Motor neuron (in vitro differentiated cells): ENCODE data around the gene SV2B. TPM values are rescaled to one million over a fixed set of nuclear protein-coding genes. Genes with fewer than 3 reads are reported as not detected.

Experiments
- ATAC-seq, 8 experiments: fragments of 200-7000 bp; cut with Tn5 transposase; replicated peaks in 6 of 8; 2 replicates each; pipeline ENCODE4 v1.8.0; 2021; ENCODE audit warnings: mild to moderate bottlenecking in 8 of 8, moderate library complexity in 8 of 8
- H3K27ac ChIP-seq, 2 donors: fragments of 250-450 bp; sonication (Bioruptor Pico); 2 replicates each; pipeline ENCODE4 v1.9.0; 2021; ENCODE audit warnings: antibody characterized with exemption in 2 of 2, mild to moderate bottlenecking in 2 of 2, moderate library complexity in 1 of 2
- H3K4me1 ChIP-seq, 2 donors: fragments of 250-450 bp; sonication (Bioruptor Pico); replicated peaks in 1 of 2; 2 replicates each; pipeline ENCODE4 v1.6.1; 2021; ENCODE audit warnings: antibody characterized with exemption in 2 of 2, mild to moderate bottlenecking in 2 of 2, moderate library complexity in 1 of 2
- H3K4me3 ChIP-seq, 5 donors: fragments of 250-450 bp; sonication (Bioruptor Pico); 2 replicates each; pipeline ENCODE4 v1.9.0; 2021; ENCODE audit warnings: antibody characterized with exemption in 5 of 5, mild to moderate bottlenecking in 5 of 5, moderate library complexity in 4 of 5
- WGBS, 10 experiments: fragments of 450-650 bp; shearing (Covaris generic); methylation state at CpG; one replicate each; pipeline ENCODE4 v1.0.0; 2022; 5-methylcytosine and 5-hydroxymethylcytosine counted together
- in situ Hi-C, 9 experiments: fragments of 400-800 bp; cut with MboI; loops; one replicate each; pipeline ENCODE4 v1.15.0; 2021; ENCODE audit warnings: low sequenced_read_pairs in 9 of 9, low pct_unique_long_range_greater_than_20kb in 2 of 9; ENCODE audit not compliant: unreplicated experiment in 9 of 9
- total RNA-seq, 8 experiments: library from RNA; unstranded; fragments of 300-600 nt; gene quantifications; 2 replicates each; pipeline versions ENCODE4 v1.2.3 to v1.2.4, GENCODE V29; 2022

The SV2B gene, protein sequence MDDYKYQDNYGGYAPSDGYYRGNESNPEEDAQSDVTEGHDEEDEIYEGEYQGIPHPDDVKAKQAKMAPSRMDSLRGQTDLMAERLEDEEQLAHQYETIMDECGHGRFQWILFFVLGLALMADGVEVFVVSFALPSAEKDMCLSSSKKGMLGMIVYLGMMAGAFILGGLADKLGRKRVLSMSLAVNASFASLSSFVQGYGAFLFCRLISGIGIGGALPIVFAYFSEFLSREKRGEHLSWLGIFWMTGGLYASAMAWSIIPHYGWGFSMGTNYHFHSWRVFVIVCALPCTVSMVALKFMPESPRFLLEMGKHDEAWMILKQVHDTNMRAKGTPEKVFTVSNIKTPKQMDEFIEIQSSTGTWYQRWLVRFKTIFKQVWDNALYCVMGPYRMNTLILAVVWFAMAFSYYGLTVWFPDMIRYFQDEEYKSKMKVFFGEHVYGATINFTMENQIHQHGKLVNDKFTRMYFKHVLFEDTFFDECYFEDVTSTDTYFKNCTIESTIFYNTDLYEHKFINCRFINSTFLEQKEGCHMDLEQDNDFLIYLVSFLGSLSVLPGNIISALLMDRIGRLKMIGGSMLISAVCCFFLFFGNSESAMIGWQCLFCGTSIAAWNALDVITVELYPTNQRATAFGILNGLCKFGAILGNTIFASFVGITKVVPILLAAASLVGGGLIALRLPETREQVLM
- 100 to 1,000 TPM in 1 of 8 experiments, 10 to 100 TPM in 1, 1 to 10 TPM in 5, under 1 TPM in 1; 0.63 to 117 (median 6.6) TPM for total RNA-seq

- Histone ChIP-seq H3K4me3 (peak within 1 kb of the TSS; percentile 36 to 54 (median 38)), H3K27ac (no peak within 1 kb of the TSS), H3K4me1 (peaks cover 5 to 6% of the 10 kb centered on the region in 2 donors)
- 0 to 10% (median 0%) methylated on average over 2 to 17 of the region's 64 CpGs; no CpG with 5 or more reads in 3 of the 10 experiments for WGBS, 10 experiments
- peak; percentile 21 to 82 (median 80) for ATAC-seq
- in situ Hi-C loops, result no loop called here
These were observed at the start of gene SV2B for GRCh38 chr15:91099995-91100813. Gene SV2B, plus strand, starts transcription at chr15:91100257. Its CDS starts 126,007 bp downstream, at chr15:91226264.

DNA sequence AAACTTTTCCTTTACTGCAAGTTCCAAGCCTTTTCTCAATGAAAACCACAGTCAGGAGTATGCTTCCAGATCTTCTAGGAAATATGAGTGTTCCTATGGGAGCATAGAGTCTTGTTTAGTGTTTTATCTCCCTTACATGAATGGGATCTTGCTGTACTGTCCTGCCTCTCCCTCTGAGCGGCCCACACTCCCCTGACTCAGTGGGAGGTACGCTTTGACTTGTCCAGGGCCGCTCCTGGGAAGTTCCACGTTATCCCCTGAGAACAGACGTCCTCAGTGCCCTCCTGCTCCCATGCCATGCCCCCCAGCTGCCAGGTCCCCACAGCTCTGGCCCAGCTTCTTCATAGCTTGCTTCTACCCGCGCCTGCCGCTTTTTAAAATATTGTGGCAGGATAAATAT is 48.8 kb upstream of the SV2B start:
- WGBS, 10 experiments, result 0 to 92% (median 73%) methylated on average over 1 to 5 of the region's 8 CpGs; no CpG with 5 or more reads in 2 of the 10 experiments
- Histone ChIP-seq H3K27ac (no peak overlapping the region), H3K4me3 (no peak overlapping the region), H3K4me1 (no peaks in the 10 kb centered on the region)
- in situ Hi-C loops, result loop anchor here in 8 of 9 experiments (10.0 to 25.0 kb wide), 5 partner anchors 174 to 224 kb away; no protein-coding TSS in a partner anchor
- no peak for ATAC-seq

- Histone ChIP-seq H3K4me3 (no peak overlapping the region), H3K4me1 (no peaks in the 10 kb centered on the region), H3K27ac (no peak overlapping the region)
- WGBS, 10 experiments, result 0 to 51% (median 25%) methylated on average over 1 to 2 of the region's 2 CpGs; no CpG with 5 or more reads in 3 of the 10 experiments
- no peak for ATAC-seq
- in situ Hi-C loops, result loop anchor here (5.0 to 25.0 kb wide), 6 partner anchors 167 to 220 kb away; no protein-coding TSS in a partner anchor
These were observed 45.2 kb upstream of the SV2B start for GRCh38 chr15:91054816-91055215.

GRCh38 chr15:91055548-91056331 is 44.3 kb upstream of the SV2B start:
- in situ Hi-C loops, result loop anchor here (5.0 to 25.0 kb wide), 6 partner anchors 167 to 219 kb away; no protein-coding TSS in a partner anchor
- no peak overlapping the region for H3K4me3 ChIP-seq
- 0 to 100% (median 28%) methylated on average over 1 to 7 of the region's 11 CpGs for WGBS, 10 experiments
- peak; percentile 75 to 98 (median 91) for ATAC-seq
- no peaks in the 10 kb centered on the region for H3K4me1 ChIP-seq
- H3K27ac ChIP-seq, result no peak overlapping the region

DNA sequence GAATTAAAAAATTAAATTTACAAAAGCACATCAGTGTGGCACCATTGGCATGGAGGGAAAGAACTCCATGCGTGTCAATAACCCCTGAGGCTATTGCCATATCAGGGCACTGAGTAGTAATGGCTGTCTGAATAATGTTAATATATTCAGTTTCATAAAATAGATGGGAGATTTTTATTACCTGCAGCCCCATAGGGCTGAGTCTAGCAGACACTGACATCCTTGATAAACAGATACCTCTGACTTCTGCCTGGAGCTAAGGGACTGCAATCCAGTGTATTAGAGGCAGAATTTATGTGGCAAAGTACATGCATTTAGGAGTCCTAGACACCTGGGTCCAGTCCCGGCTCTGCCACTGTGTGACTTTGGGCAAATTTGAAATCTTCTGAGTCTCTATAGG is 38.8 kb upstream of the SV2B start:
- WGBS, 10 experiments, result 14 to 100% (median 69%) methylated on average over 1 to 2 of the region's 2 CpGs; no CpG with 5 or more reads in 4 of the 10 experiments
- peak in 1 of 8 experiments; percentile 70 for ATAC-seq
- in situ Hi-C loops, result loop anchor here in 5 of 9 experiments (25.0 kb wide), 2 partner anchors 176 to 201 kb away; no protein-coding TSS in a partner anchor
- H3K27ac ChIP-seq, result no peak overlapping the region
- no peak overlapping the region for H3K4me3 ChIP-seq
- H3K4me1 ChIP-seq, result peaks cover 0 to 4% of the 10 kb centered on the region in 2 donors

- Histone ChIP-seq H3K4me1 (peaks cover 0 to 4% of the 10 kb centered on the region in 2 donors), H3K27ac (no peak overlapping the region), H3K4me3 (no peak overlapping the region)
- WGBS, 10 experiments, result 18 to 100% (median 73%) methylated on average over 1 to 5 of the region's 5 CpGs; no CpG with 5 or more reads in 2 of the 10 experiments
- no peak for ATAC-seq
- in situ Hi-C loops, result loop anchor here in 5 of 9 experiments (25.0 kb wide), 2 partner anchors 175 to 200 kb away; no protein-coding TSS in a partner anchor
These were observed 38.1 kb upstream of the SV2B start for GRCh38 chr15:91061997-91062396.

- peak in 3 of 8 experiments; percentile 38 to 86 (median 44) for ATAC-seq
- in situ Hi-C loops, result loop anchor here in 5 of 9 experiments (25.0 kb wide), 2 partner anchors 172 to 197 kb away; no protein-coding TSS in a partner anchor
These were observed 34.6 kb upstream of the SV2B start for GRCh38 chr15:91065505-91065904.

DNA sequence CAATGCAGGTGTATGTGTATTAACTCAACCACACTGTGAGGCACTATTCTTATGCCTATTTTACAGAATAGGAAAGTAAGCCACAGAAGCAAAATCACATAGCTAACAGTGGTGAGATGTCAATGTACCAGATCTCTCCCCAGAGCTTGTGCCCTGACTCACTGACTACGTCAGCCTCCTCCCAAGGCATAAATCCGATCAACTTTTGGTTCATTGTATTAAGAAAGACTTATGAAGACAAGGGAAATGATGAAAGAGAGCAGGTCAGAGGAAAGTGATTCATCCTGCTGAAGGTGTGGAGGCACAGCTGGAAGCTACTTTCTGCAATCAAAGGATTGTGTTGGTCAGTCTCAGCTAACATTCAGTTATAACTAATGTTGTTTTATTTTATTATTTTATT is 33.0 kb upstream of the SV2B start:
- in situ Hi-C loops, result loop anchor here in 5 of 9 experiments (25.0 kb wide), 2 partner anchors 170 to 195 kb away; no protein-coding TSS in a partner anchor
- no peak overlapping the region for H3K27ac ChIP-seq
- 38 to 100% (median 92%) methylated on average over 1 to 2 of the region's 2 CpGs; no CpG with 5 or more reads in 3 of the 10 experiments for WGBS, 10 experiments
- H3K4me1 ChIP-seq, result no peaks in the 10 kb centered on the region
- H3K4me3 ChIP-seq, result no peak overlapping the region
- ATAC-seq, result peak in 1 of 8 experiments; percentile 83

More at GRCh38 chr15:91065505-91065904, 34.6 kb upstream of the SV2B start:
- H3K4me1 ChIP-seq, result peaks cover 0 to 4% of the 10 kb centered on the region in 2 donors
- WGBS, 10 experiments, result 20 to 94% (median 71%) methylated on average over 1 to 2 of the region's 2 CpGs; no CpG with 5 or more reads in 6 of the 10 experiments
- H3K27ac ChIP-seq, result no peak overlapping the region
- no peak overlapping the region for H3K4me3 ChIP-seq

GRCh38 chr15:91068436-91068835 is 31.6 kb upstream of the SV2B start:
- no peak for ATAC-seq
- Histone ChIP-seq H3K27ac (no peak overlapping the region), H3K4me3 (no peak overlapping the region), H3K4me1 (no peaks in the 10 kb centered on the region)
- WGBS, 10 experiments, result 41 to 100% (median 90%) methylated on average over 1 to 2 of the region's 2 CpGs
- in situ Hi-C loops, result loop anchor here in 5 of 9 experiments (25.0 kb wide), 2 partner anchors 169 to 194 kb away; no protein-coding TSS in a partner anchor

DNA sequence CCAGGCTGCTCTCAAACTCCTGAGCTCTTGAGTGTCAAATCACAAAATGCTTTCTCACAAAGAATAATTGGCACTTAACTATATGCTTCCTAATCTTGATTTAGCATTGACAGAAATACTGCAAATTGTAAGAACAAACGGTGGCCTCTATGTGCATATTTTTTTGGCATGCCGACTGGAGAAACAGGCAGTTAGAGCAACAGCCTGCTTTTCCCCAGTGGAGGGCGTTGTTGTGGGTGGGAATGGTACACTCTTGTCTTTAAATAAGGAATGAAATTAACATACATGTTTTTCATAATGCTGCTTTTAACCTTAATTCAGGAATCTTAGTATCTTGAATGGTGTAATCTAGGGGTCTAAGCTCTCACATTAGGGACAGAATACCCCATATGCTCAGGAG is 31.1 kb upstream of the SV2B start:
- H3K4me3 ChIP-seq, result no peak overlapping the region
- no peaks in the 10 kb centered on the region for H3K4me1 ChIP-seq
- H3K27ac ChIP-seq, result no peak overlapping the region
- ATAC-seq, result peak in 1 of 8 experiments; percentile 40
- in situ Hi-C loops, result loop anchor here in 5 of 9 experiments (25.0 kb wide), 2 partner anchors 168 to 193 kb away; no protein-coding TSS in a partner anchor
- WGBS, 10 experiments, result 12 to 88% (median 67%) methylated on average over 1 to 3 of the region's 3 CpGs; no CpG with 5 or more reads in 1 of the 10 experiments

DNA sequence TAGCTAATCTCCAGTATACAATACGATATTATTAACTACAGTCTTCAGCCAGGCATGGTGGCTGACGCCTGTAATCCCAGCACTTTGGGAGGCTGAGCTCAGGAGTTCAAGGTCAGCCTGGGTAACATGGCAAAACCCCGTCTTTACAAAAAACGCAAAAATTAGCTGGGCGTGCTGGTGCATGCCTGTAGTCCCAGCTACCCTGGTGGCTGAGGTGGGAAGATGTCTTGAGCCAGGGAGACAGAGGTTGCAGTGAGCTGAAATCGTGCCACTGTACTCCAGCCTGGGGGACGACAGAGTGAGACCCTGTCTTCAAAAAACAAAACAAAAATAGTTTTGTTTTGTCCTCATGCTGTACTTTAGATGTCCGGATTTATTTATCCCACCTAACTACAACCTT is 29.2 kb upstream of the SV2B start:
- ATAC-seq, result no peak
- Histone ChIP-seq H3K4me1 (peaks cover 0 to 1% of the 10 kb centered on the region in 2 donors), H3K4me3 (no peak overlapping the region), H3K27ac (no peak overlapping the region)
- WGBS, 10 experiments, result 25 to 90% (median 86%) methylated on average over 1 to 8 of the region's 8 CpGs; no CpG with 5 or more reads in 2 of the 10 experiments
- in situ Hi-C loops, result loop anchor here in 5 of 9 experiments (25.0 kb wide), 2 partner anchors 166 to 191 kb away; no protein-coding TSS in a partner anchor
